GM18502 (cell line): ENCODE data around the gene BROX.
A peak's percentile ranks its signal among the peaks of the same experiment; 100 is the strongest.
"Not testable (repeated sequence)": the region's sequence is repeated elsewhere in the genome, so short reads cannot be mapped to it uniquely, and the experiment has no call there.

Source experiments
- ATAC-seq: cut with Tn5 transposase; IDR thresholded peaks from one replicate; pipeline ENCODE4 v1.9.1; 2021; ENCODE audit warnings: mild to moderate bottlenecking; ENCODE audit not compliant: unreplicated experiment, poor library complexity

The BROX gene

GRCh38 chr1:222730866-222731265 is 18.5 kb downstream of the BROX start:
- no peak for ATAC-seq

GRCh38 chr1:222732216-222733159 is 20.1 kb downstream of the BROX start:
- ATAC-seq, result peak; percentile 98

GRCh38 chr1:222734740-222735139 is 22.4 kb downstream of the BROX start:
- no peak for ATAC-seq

GRCh38 chr1:222736470-222736869 is 24.1 kb downstream of the BROX start:
- ATAC-seq, result no peak

- no peak for ATAC-seq
Observed at GRCh38 chr1:222736972-222737371, 24.6 kb downstream of the BROX start, which contains the start of gene FAM177B. Gene FAM177B, plus strand, starts transcription at chr1:222737202. Its CDS starts 9,344 bp downstream, at chr1:222746546.

- ATAC-seq, result no peak
Observed at GRCh38 chr1:222739465-222739864, 27.1 kb downstream of the BROX start.

GRCh38 chr1:222739929-222740328 is 27.6 kb downstream of the BROX start:
- no peak for ATAC-seq

- ATAC-seq, result not testable (repeated sequence)
Observed at GRCh38 chr1:222741630-222742457, 29.5 kb downstream of the BROX start.

- ATAC-seq, result no peak
Observed at GRCh38 chr1:222749927-222750326, 37.6 kb downstream of the BROX start.

GRCh38 chr1:222750651-222751050 is 38.3 kb downstream of the BROX start:
- ATAC-seq, result peak; percentile 92

GRCh38 chr1:222751255-222751654 is 38.9 kb downstream of the BROX start:
- peak; percentile 25 for ATAC-seq

- no peak for ATAC-seq
Observed at GRCh38 chr1:222754366-222755139, 42.2 kb downstream of the BROX start.

GRCh38 chr1:222757646-222758268 is 45.4 kb downstream of the BROX start:
- no peak for ATAC-seq

GRCh38 chr1:222759451-222760035 is 47.2 kb downstream of the BROX start:
- no peak for ATAC-seq

- no peak for ATAC-seq
Observed at GRCh38 chr1:222761083-222761482, 48.7 kb downstream of the BROX start.

- not testable (repeated sequence) for ATAC-seq
Observed at GRCh38 chr1:222762178-222762577, 49.8 kb downstream of the BROX start.

- ATAC-seq, result no peak
Observed at GRCh38 chr1:222767152-222767571, 54.8 kb downstream of the BROX start.

GRCh38 chr1:222768592-222768991 is 56.2 kb downstream of the BROX start:
- no peak for ATAC-seq

- ATAC-seq, result no peak
Observed at GRCh38 chr1:222769181-222769580, 56.8 kb downstream of the BROX start.
